NCI-H128 (cell line): ENCODE data around the gene NFKBIE.
"Not testable (repeated sequence)": the region's sequence is repeated elsewhere in the genome, so short reads cannot be mapped to it uniquely, and the experiment has no call there.

Experiments used
- DNase-seq: peaks from one replicate; lab custom pipeline; 2025; ENCODE audit not compliant: unreplicated experiment; lab: John Stamatoyannopoulos, UW

NFKBIE gene

GRCh38 chr6:44265007-44265721 lies at the start of gene NFKBIE:
NFKBIE (minus strand) TSS chr6:44265551; CDS start chr6:44265346, 205 bp downstream.
- DNase-seq, result peak; percentile 59

GRCh38 chr6:44314657-44315056 lies 49.3 kb upstream of the NFKBIE start:
- DNase-seq, result not testable (repeated sequence)

- peak; percentile 73 for DNase-seq
These were observed 47.8 kb upstream of the NFKBIE start, which contains the start of gene AARS2 for GRCh38 chr6:44312901-44313788. AARS2 (minus strand) TSS chr6:44313347; CDS start chr6:44313323, 24 bp downstream.

GRCh38 chr6:44311767-44312166 lies 46.4 kb upstream of the NFKBIE start:
- no peak for DNase-seq

- DNase-seq, result no peak
These were observed 46.0 kb upstream of the NFKBIE start for GRCh38 chr6:44311304-44311703.

GRCh38 chr6:44310241-44310640 lies 44.9 kb upstream of the NFKBIE start:
- DNase-seq, result no peak

GRCh38 chr6:44309631-44310030 lies 44.3 kb upstream of the NFKBIE start:
- no peak for DNase-seq

- DNase-seq, result no peak
These were observed 43.7 kb upstream of the NFKBIE start for GRCh38 chr6:44309092-44309491.

- DNase-seq, result no peak
These were observed 41.9 kb upstream of the NFKBIE start for GRCh38 chr6:44307217-44307616.

GRCh38 chr6:44306710-44307109 lies 41.4 kb upstream of the NFKBIE start:
- DNase-seq, result no peak

- DNase-seq, result no peak
These were observed 39.9 kb upstream of the NFKBIE start for GRCh38 chr6:44305200-44305725.

- no peak for DNase-seq
These were observed 39.2 kb upstream of the NFKBIE start for GRCh38 chr6:44304282-44305199.

GRCh38 chr6:44303842-44304241 lies 38.5 kb upstream of the NFKBIE start:
- DNase-seq, result no peak

GRCh38 chr6:44302856-44303255 lies 37.5 kb upstream of the NFKBIE start:
- DNase-seq, result no peak

GRCh38 chr6:44301782-44302564 lies 36.6 kb upstream of the NFKBIE start:
- no peak for DNase-seq

- no peak for DNase-seq
These were observed 35.8 kb upstream of the NFKBIE start for GRCh38 chr6:44301106-44301505.

- DNase-seq, result no peak
These were observed 35.0 kb upstream of the NFKBIE start for GRCh38 chr6:44300292-44300823.

GRCh38 chr6:44298864-44299263 lies 33.5 kb upstream of the NFKBIE start:
- DNase-seq, result no peak

- no peak for DNase-seq
These were observed 32.9 kb upstream of the NFKBIE start for GRCh38 chr6:44298055-44298803.
